Motor neuron (in vitro differentiated cells): ENCODE results near the gene MYCN. TPM values are rescaled to one million over a fixed set of nuclear protein-coding genes. Genes with fewer than 3 reads are reported as not detected.

Source experiments
- ATAC-seq, 8 experiments: fragments of 200-7000 bp; cut with Tn5 transposase; replicated peaks in 6 of 8; 2 replicates each; pipeline ENCODE4 v1.8.0; 2021; ENCODE audit warnings: mild to moderate bottlenecking in 8 of 8, moderate library complexity in 8 of 8
- H3K27ac ChIP-seq, 2 donors: fragments of 250-450 bp; sonication (Bioruptor Pico); 2 replicates each; pipeline ENCODE4 v1.9.0; 2021; ENCODE audit warnings: antibody characterized with exemption in 2 of 2, mild to moderate bottlenecking in 2 of 2, moderate library complexity in 1 of 2
- H3K4me1 ChIP-seq, 2 donors: fragments of 250-450 bp; sonication (Bioruptor Pico); replicated peaks in 1 of 2; 2 replicates each; pipeline ENCODE4 v1.6.1; 2021; ENCODE audit warnings: antibody characterized with exemption in 2 of 2, mild to moderate bottlenecking in 2 of 2, moderate library complexity in 1 of 2
- H3K4me3 ChIP-seq, 5 donors: fragments of 250-450 bp; sonication (Bioruptor Pico); 2 replicates each; pipeline ENCODE4 v1.9.0; 2021; ENCODE audit warnings: antibody characterized with exemption in 5 of 5, mild to moderate bottlenecking in 5 of 5, moderate library complexity in 4 of 5
- WGBS, 10 experiments: fragments of 450-650 bp; shearing (Covaris generic); methylation state at CpG; one replicate each; pipeline ENCODE4 v1.0.0; 2022; 5-methylcytosine and 5-hydroxymethylcytosine counted together
- in situ Hi-C, 9 experiments: fragments of 400-800 bp; cut with MboI; loops; one replicate each; pipeline ENCODE4 v1.15.0; 2021; ENCODE audit warnings: low sequenced_read_pairs in 9 of 9, low pct_unique_long_range_greater_than_20kb in 2 of 9; ENCODE audit not compliant: unreplicated experiment in 9 of 9
- total RNA-seq, 8 experiments: library from RNA; unstranded; fragments of 300-600 nt; gene quantifications; 2 replicates each; pipeline versions ENCODE4 v1.2.3 to v1.2.4, GENCODE V29; 2022

Gene MYCN
- total RNA-seq, 8 experiments from 2014 or later: 0.31 to 55.9 (median 17.9) TPM; not detected in 2

DNA sequence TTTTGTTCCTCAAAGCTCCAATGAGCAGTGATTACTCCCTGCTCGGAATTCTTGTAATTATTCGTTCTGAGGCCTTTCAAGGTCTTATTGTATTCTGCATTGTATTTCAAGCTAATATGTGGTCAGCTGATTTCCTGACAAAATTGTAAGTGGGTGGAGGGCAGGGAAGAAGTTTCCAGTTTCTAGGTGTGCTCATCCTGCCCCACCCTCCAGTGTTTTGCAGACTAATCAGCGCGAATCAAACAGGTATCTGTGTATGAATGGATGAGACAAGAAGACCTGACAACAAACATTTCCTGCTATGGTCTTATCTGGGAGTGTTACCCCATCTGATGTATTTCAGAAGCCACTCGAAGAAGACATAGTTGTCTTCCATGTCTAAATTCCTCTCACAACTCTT is 35.3 kb downstream of the MYCN start:
- H3K4me1 ChIP-seq: peaks cover 16% of the 10 kb centered on the region in 2 donors
- in situ Hi-C loops: no loop called here
- H3K4me3 ChIP-seq: no peak overlapping the region
- 11 to 100% (median 82%) methylated on average over 1 to 5 of the region's 5 CpGs; no CpG with 5 or more reads in 2 of the 10 experiments for WGBS, 10 experiments
- no peak overlapping the region for H3K27ac ChIP-seq
- no peak for ATAC-seq

DNA sequence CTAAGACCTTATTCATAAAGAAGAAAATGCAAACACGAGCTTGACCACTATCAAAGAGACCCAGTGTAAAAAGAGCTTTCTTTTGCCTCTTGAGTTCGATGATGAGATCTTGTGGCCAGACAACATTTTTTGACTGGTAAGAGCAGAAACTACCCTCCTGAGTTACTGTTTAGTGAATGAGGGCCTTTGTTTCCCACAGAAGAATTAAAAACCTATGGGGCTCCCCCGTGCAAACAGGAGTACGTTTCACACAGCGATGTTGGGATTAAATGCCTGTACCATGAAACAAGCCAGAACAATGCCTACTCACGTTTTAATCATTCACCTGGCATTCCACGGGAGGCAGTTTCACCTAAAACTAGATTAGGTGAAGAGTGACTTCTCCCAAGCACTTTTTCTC is 36.0 kb downstream of the MYCN start:
- no peak overlapping the region for H3K4me3 ChIP-seq
- no peak for ATAC-seq
- H3K4me1 ChIP-seq: peaks cover 13 to 16% of the 10 kb centered on the region in 2 donors
- WGBS, 10 experiments: 2 to 89% (median 48%) methylated on average over 1 to 7 of the region's 7 CpGs
- H3K27ac ChIP-seq: no peak overlapping the region
- in situ Hi-C loops: no loop called here

DNA sequence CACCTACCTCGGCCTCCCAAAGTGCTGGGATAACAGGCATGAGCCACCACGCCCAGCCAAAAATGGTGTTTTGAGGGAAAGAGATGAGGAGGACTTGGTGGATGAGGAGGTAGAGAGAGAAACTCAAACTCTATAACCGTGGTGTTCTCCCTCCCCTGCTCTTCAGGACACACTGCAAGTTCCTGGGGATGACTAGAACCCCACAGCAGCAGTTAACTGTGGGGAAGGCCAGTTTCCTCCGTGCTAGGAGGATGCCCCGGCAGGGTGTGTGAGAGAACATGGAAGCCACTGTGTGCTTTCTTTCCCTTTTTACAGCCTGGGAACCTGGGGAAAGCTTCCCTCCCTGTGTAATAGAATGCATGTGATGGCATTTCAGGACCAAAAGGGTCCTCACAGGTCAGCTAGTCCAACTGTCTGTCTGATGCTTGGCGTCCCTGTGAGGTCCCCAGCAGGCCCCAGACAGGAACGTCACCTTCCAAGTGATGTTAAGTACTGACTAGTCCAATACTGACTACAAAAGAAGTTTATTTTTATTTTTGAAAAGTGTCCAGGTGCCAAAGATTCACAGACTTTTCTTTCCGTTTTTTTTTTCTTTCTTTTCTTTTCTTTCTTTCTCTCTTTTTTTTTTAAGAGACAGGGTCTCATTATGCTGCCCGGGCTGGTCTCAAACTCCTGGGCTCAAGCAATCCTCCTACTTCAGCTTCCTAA is 38.9 kb downstream of the MYCN start:
- Histone ChIP-seq H3K4me3 (no peak overlapping the region), H3K27ac (no peak overlapping the region), H3K4me1 (peaks cover 19 to 35% of the 10 kb centered on the region in 2 donors)
- WGBS, 10 experiments: 0 to 78% (median 61%) methylated on average over 1 to 8 of the region's 9 CpGs
- in situ Hi-C loops: no loop called here
- ATAC-seq: no peak

DNA sequence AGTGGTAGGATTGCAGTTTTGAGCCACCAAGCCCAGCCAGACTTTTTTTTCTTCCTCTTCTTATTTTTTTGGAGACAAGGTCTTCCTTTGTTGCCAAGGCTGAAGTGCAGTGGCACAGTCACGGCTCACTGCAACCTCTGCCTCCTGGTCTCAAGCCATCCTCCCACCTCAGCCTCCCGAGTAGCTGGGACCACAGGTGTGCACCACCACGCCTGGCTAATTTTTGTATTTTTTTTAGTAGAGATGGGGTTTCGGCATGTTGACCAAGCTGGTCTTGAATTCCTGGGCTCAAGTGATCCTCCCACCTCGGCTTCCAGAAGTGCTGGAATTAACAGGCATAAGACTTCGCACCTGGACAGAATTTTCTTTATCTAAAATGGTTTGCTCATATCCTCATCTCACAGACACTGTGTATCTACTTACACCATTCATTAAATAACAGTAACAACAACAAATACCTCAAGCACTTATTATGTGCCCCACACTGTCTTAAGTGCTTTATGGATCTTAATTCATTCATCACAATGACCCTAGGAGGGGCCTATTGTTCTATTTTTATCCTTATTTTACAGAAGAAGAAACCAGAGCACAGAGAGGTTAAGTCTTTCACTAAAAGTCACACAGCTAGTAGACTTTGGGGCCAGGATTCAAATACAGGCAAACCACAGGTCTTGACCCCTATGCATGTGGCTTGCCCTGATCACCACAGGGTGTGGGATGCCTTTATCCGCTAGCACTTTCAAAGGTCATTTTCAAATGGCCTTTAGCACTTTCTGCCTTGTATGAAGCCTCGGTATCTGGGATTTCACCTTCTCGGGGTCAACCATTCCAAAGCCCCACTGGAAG is 39.6 kb downstream of the MYCN start:
- 0 to 100% (median 56%) methylated on average over 1 to 9 of the region's 9 CpGs for WGBS, 10 experiments
- ATAC-seq: no peak
- H3K4me1 ChIP-seq: peaks cover 27 to 42% of the 10 kb centered on the region in 2 donors
- in situ Hi-C loops: no loop called here
- no peak overlapping the region for H3K27ac ChIP-seq
- H3K4me3 ChIP-seq: no peak overlapping the region

DNA sequence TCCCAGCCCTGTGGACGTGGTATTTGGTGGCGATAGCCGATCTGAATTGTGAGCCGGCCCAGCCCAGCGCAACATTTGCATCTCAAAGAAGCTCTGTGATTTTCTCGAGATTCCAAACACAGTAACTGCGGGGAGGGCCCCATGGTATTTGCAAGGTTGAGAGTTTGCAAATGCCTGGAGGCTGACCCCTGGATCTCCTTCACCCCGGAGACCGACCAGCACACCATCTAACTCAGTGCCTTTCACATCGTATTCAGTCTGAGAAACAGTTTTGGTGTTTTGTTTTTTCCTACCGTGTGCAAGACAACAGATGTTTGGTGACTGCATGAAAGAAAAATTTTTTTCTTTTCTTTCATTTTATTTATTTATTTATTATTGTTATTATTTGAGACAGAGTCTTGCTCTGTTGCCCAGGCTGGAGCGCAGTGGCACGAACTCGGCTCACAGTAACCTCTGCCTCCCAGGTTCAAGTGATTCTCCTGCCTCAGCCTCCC is 40.3 kb downstream of the MYCN start:
- in situ Hi-C loops: no loop called here
- WGBS, 10 experiments: 20 to 63% (median 41%) methylated on average over 1 to 10 of the region's 14 CpGs; no CpG with 5 or more reads in 3 of the 10 experiments

DNA sequence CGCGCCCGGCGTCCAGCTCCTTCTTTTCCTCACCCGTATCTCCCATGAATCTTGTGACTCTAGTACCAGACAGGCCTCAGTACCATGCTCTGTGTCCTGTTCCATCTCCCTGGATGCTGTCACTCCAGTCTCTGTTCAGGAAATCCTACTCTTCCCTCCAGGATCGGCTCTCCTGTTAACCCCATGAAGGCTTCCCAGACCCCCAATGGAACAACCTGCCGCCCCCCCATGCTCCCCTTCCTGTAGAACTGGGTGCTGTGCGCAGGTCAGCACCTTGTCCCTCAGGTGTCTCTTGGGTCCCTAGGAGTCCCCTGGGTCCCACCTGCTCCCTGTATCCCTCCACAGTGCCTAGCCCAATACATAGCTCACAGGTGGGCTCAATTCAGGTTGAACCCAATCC is 41.3 kb downstream of the MYCN start:
- Histone ChIP-seq H3K4me1 (peaks cover 31 to 56% of the 10 kb centered on the region in 2 donors), H3K4me3 (no peak overlapping the region), H3K27ac (no peak overlapping the region)
- no peak for ATAC-seq
- 100% methylated on average over 3 of the region's 8 CpGs; no CpG with 5 or more reads in 9 of the 10 experiments for WGBS, 10 experiments
- in situ Hi-C loops: no loop called here

More for the DNA sequence above, 40.3 kb downstream of the MYCN start:
- ATAC-seq: peak in 5 of 8 experiments; percentile 19 to 47 (median 22)
- H3K4me3 ChIP-seq: no peak overlapping the region
- no peak overlapping the region for H3K27ac ChIP-seq
- peaks cover 30 to 48% of the 10 kb centered on the region in 2 donors for H3K4me1 ChIP-seq

DNA sequence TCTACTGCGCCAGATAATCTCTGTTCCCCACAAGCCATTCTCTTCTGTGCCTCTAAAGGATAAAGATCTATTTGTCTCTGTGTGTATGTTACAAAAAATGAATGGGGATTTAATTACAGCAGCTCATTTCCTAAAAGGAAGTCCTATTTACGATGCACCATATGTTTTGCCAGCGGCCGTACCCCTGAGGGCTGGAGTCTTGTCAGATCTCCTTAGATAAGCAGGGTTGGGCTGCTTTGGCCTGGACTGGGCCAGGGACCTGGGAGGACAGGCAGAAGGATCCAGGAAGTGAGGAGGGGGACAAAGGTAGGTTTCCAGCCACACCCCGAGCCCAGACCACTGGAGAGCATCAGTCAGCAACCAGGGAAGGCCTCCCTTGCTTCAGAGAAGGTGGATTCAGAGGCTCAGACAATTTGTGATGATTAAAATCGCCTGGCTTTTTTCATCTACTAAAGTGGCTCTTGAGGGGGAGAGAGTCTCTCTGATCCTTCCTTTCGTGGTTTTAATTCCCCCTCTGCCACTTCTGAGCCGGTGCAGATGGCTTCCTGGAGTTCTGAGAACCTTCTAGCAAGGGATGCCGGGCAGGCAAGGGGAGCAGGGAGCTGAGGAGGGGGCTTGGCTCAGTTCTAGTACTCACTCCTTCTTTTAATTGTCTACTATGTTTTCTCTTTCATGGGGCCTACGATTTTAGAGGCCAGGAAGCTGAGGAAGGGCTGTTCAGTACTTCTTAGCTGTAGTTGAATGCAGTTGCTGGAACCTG is 42.1 kb downstream of the MYCN start:
- 0 to 71% (median 30%) methylated on average over 1 to 6 of the region's 10 CpGs; no CpG with 5 or more reads in 1 of the 10 experiments for WGBS, 10 experiments
- H3K4me3 ChIP-seq: no peak overlapping the region
- no peak overlapping the region for H3K27ac ChIP-seq
- ATAC-seq: peak in 2 of 8 experiments; percentile 20 to 25
- in situ Hi-C loops: no loop called here
- H3K4me1 ChIP-seq: peaks cover 31 to 56% of the 10 kb centered on the region in 2 donors

DNA sequence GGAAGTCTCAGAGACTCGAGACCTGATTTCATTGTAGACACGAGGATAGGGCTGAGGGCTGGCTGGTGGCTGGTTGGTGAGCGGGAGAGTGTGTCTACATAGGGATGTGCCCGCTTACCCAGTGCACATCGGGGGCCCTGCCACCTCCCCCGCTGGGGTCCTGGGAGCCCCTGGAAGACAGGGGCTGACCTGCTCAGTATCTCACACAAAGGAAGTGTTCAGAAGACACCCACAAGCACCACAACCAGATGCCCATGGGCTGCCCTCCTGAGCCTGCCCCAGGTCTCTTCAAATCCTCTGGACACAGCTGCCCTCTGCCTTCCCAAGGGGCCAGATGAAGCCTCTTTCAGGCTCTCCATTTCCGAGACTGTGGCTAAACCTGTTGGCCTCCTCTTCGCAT is 43.1 kb downstream of the MYCN start:
- no peak for ATAC-seq
- no peak overlapping the region for H3K27ac ChIP-seq
- H3K4me1 ChIP-seq: peaks cover 31 to 56% of the 10 kb centered on the region in 2 donors
- 24 to 100% (median 80%) methylated on average over 1 to 7 of the region's 8 CpGs; no CpG with 5 or more reads in 4 of the 10 experiments for WGBS, 10 experiments
- in situ Hi-C loops: no loop called here
- H3K4me3 ChIP-seq: no peak overlapping the region

DNA sequence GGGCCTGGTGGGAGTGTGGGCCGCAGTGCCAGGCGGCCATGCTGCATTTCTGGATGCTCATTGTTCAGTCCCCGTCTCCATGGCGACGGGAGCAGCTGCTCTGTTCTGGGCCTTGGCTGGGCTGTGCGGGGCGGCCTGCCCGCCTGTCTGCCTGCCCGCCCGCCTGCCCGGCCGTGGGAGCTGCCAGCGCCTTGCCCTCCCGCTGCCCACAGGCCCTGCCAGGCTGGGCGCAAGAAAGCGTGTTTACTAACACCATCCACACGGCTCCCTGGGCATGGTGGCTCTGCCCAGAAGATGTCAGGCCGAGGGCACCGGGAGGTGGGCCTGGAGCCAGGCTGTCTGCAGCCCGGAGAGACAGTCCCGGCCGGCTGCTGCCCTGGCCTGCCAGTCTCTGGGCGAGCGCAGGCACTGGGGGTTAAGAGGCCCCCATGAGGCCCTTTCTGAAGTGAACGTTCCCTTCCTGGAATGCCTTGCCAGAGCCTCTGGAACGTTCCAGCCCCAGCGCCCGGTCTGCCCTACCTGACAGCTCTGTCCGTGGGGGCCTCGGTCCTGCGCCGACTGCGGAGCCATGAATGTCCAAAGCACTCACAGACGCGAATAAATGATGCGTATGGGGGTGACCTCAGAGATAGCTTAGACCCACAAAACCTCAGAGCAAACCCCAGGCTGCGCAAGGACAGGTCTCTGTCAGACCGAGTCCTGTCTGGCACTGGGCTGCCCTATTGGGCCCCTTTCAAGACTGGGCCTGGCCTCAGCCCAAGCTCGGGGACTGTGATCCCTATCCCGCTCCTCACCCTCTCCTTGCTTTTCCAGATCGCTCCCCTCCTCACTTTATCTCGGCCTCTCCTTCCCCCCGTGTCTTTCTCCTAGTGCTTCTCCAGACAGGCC is 44.3 kb downstream of the MYCN start:
- WGBS, 10 experiments: 0 to 100% (median 70%) methylated on average over 1 to 6 of the region's 43 CpGs; no CpG with 5 or more reads in 1 of the 10 experiments
- peak overlapping the region in 1 of 2 donors; percentile 33 for H3K27ac ChIP-seq
- peaks cover 31 to 56% of the 10 kb centered on the region in 2 donors for H3K4me1 ChIP-seq
- peak in 5 of 8 experiments; percentile 89 to 96 (median 94) for ATAC-seq
- in situ Hi-C loops: no loop called here
- H3K4me3 ChIP-seq: no peak overlapping the region

DNA sequence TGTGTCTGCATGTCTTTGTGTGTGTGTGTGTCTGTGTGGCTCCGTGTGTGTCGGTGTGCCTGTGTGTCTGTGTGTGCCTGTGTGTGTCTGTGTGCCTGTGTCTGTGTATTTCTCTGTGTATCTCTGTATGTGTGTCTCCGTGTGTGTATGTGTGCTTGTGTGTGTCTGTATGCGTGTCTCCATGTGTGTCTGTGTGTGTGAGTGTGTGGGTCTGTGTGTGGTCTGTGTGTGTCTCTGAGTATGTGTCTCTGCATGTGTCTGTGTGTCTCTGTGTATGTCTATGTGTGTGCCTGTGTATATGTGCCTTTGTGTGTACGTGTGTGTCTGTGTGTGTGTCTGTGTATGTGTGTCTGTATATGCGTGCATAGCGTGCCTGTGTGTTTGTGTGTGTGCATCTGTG is 45.2 kb downstream of the MYCN start:
- ATAC-seq: no peak
- 20 to 94% (median 75%) methylated on average over 1 to 3 of the region's 7 CpGs; no CpG with 5 or more reads in 4 of the 10 experiments for WGBS, 10 experiments
- Histone ChIP-seq H3K4me1 (peaks cover 31 to 52% of the 10 kb centered on the region in 2 donors), H3K4me3 (no peak overlapping the region), H3K27ac (no peak overlapping the region)
- in situ Hi-C loops: no loop called here

DNA sequence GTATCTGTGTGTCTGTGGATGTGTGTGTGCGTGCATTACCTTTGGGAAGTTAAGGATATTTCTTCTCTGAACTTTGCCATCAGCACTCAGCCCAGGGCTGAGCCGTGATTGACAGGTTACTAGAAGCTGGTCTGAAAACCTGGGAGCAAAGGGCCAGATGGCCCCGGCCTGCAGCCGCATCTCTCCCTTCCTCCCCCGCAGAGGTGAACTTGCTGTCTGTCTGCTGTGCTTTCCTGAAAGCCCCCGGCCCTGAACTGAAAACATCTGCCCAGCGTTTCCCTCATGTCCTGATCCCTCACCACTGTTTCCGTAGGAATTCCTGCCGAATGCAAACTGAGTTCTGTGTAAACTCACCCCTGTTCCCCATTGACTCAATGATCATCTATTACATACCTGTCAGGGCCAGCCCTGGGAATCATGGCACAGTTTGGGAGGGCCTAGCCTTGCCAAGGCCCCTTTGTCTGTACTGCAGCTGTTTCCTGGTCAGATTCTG is 45.8 kb downstream of the MYCN start:
- no peak for ATAC-seq
- 16 to 65% (median 40%) methylated on average over 1 to 8 of the region's 9 CpGs; no CpG with 5 or more reads in 5 of the 10 experiments for WGBS, 10 experiments
- H3K4me3 ChIP-seq: no peak overlapping the region
- no peak overlapping the region for H3K27ac ChIP-seq
- H3K4me1 ChIP-seq: peaks cover 31 to 47% of the 10 kb centered on the region in 2 donors
- in situ Hi-C loops: no loop called here

DNA sequence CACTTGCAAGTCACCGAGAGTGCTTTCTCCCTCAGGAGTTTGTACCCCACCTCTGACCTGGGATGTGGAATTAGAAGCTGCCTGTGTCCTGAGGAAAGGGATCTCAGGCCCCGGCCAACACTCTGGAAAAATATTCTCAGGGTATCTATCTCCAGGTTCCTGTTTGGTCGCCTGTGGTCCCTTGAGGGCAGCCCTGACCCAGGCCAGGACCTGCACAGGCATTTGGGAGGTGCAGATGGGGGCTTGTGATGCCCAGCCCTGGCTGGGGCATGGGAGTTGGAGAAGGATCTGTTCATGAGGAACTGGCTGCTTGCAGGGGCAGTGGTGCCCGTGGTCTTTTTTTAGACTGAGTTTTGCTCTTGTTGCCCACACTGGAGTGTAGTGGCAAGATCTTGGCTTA is 46.3 kb downstream of the MYCN start:
- H3K27ac ChIP-seq: no peak overlapping the region
- WGBS, 10 experiments: 20 to 100% (median 93%) methylated on average over 2 to 4 of the region's 4 CpGs; no CpG with 5 or more reads in 7 of the 10 experiments
- in situ Hi-C loops: no loop called here
- H3K4me1 ChIP-seq: peaks cover 31 to 46% of the 10 kb centered on the region in 2 donors
- ATAC-seq: no peak
- no peak overlapping the region for H3K4me3 ChIP-seq
